NCI-H187 (cell line): ENCODE data around the gene JPH4.
A peak's percentile ranks its signal among the peaks of the same experiment; 100 is the strongest.
"Not testable (repeated sequence)": the region's sequence is repeated elsewhere in the genome, so short reads cannot be mapped to it uniquely, and the experiment has no call there.

ENCODE experiments used
- DNase-seq, 2 experiments: peaks; one replicate each; lab custom pipeline; 2025; lab: John Stamatoyannopoulos, UW

JPH4 gene

DNA sequence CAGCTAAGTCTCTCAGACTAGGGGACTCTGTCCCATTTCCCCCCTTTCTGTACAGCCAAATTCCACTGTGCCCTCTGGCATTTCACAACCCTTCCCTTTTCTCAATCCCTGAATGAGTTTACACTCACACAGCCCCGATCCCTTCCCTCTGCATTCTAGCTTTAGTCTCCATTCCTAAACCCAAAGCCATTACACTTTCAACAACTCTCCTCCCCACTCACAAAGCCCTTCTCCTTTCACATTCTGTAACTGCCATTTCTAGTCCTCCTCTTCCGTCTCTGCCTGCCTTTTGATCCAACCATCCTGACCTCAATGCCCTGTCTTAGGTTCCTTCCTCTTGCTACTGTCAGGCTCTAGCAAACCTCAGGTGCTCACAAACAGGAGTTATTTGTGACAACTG is 30.7 kb downstream of the JPH4 start:
- no peak for DNase-seq

DNA sequence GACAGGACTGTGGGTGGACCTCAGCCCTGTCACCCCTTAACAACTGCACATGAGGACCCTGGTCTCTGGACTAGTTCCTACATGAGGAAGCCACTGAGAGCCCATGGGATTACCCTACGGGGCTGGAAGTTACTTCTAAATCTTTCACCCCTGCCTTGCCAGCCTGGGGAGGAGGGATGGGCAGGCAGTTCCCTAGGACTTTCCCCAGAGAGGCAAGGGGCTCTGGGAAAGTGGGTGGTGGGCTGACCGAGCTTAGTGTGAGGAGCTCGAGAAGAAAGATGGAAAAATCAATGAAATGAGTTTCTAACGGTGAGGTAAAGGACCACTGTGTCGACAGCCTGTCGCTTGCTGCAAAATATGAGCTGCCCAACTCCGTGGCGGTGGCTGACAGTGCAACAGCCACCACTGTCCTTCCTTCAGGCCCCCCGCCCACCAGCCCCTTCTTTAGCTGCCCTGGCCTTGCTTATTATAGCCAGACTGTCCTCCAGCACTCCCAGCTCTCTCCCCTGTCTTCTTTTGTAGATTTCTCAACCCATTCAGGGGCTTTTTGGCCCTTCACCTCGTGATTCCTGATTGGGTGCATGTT is 32.0 kb downstream of the JPH4 start:
- DNase-seq: no peak

DNA sequence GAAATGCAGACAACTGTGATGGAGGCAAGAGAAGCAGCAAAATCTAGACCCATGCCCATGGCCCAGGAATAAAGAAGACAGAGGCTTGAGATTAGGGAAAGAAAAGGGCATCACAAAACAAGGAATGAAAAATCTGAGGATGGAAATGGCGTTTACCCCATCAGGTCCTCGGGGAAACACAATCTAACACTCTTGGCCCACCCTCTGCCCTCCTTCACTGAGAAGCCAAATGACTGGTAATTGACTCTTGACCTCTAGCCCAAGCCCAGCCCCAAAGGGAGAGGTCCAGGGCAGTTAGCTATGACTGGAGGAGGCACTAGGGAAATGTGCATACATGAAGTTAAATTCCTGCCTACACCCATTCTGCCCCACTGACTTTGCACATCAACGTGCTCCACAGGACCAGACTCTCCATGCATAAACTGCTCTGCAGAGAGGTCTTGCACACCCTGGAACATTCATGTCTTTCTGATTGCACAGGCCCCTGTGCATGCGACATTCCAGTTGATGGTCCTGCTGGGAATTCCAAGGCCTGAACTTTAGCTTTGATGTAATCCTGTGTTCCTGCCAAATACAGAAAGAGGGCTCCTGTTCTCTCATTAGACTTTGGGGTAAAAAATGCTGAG is 32.7 kb downstream of the JPH4 start:
- no peak for DNase-seq

- DNase-seq: peak; percentile 86 to 89
Observed at GRCh38 chr14:23544511-23545447, 33.8 kb downstream of the JPH4 start.

DNA sequence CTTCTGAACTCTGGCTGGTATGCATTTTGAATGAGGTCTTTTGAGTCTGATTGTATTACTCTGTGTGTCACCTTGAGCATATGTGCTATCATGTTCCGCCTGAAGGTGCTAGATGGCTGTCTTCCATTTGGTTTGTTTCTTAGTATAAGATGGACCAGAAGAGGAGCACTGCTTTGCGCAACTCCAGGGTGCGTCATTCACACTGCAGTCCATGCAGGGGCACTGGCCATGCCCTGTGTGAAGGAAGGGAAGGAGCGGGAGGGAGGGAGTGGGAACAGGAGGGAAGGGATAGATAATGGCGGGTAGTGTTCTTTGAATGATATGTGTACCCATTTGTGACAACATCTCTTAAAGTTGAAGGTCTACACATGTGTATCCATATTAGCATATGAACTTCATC is 35.2 kb downstream of the JPH4 start:
- no peak for DNase-seq

DNA sequence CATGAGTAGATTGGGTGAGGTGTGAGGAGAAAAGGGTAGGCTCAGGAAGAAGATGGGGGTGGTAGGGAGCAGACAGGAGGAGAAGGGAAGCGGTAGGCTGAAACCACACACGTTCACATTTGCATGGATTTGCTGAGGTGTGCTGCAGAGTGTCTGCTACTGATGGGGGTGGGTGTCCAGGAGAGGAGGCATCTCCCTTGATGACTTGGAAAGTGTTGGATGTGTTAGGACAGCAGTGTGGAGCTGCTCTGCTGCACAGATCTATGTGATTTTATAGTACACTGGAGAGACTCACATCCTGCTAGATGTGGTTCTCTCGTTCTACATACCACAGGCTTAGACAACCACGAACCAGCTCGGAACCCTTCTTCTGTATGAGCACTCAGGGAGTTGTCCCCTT is 36.3 kb downstream of the JPH4 start:
- no peak for DNase-seq

- no peak for DNase-seq
Observed at GRCh38 chr14:23540141-23540469, 38.5 kb downstream of the JPH4 start.

- DNase-seq: no peak
Observed at GRCh38 chr14:23539248-23540140, 39.1 kb downstream of the JPH4 start.

GRCh38 chr14:23538785-23539184 is 39.8 kb downstream of the JPH4 start:
- DNase-seq: no peak

GRCh38 chr14:23538050-23538718 is 40.4 kb downstream of the JPH4 start:
- DNase-seq: no peak

- no peak for DNase-seq
Observed at GRCh38 chr14:23537351-23538049, 41.1 kb downstream of the JPH4 start.

GRCh38 chr14:23536906-23537305 is 41.7 kb downstream of the JPH4 start:
- not testable (repeated sequence) for DNase-seq

GRCh38 chr14:23536494-23536893 is 42.1 kb downstream of the JPH4 start:
- no peak for DNase-seq

DNA sequence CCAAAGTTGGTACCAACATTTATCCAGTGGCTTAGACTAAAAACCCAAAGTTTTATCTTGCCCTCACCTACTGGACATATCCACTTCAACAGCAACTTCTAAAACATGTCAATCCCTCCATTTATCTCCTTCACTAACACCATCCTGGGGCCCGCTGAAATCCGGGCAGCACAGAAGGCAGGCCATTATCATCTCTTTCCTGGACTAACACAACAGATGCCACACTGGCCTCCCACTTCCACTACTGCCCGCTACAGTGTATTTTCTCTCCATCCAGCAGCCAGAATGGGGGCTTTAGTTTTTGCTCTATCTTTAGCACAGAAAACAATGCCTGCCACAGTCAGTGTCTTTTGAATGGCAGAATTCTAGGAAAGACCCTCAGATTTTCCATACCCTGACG is 42.6 kb downstream of the JPH4 start:
- no peak for DNase-seq

DNA sequence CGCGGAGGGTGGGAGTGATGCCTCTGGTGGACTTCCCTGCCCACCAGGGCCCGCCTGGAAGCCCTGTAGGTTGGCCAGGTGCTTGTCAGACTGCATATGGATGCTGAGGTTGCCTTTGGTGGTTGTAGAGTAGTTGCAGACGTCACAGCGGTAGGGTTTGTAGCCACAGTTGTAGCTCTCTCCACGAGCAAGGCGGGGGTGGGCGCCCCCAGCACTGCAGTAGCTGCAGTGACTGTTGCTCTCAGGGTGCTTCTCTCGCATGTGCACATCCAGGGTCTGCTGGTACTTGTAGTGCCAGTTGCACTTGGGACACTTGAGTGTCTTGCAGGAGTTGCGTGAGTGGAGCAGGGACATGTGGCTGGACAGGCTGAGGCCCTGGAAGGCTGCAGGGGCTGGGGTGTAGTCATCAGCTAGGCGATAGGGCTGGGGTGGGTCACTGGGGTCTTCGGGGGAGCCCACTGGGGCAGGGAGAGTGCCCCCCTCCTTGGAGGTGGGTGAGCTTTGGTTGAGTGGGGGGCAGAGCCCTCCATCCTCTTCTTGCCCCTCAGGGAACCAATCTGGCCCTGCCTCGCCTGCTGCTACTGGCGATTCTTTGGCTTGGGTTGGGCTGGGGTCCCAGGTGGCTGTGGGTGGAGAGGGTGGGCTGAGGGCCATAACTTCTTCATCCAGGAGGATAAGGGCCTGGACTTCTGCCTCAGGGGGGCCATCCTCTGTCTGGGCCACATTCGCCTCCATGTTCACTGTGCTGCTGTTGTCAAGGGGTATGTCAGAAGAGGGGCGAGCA is 44.7 kb downstream of the JPH4 start:
- no peak for DNase-seq

GRCh38 chr14:23532658-23533057 is 45.9 kb downstream of the JPH4 start:
- DNase-seq: no peak

- no peak for DNase-seq
Observed at GRCh38 chr14:23531391-23531790, 47.2 kb downstream of the JPH4 start.

DNA sequence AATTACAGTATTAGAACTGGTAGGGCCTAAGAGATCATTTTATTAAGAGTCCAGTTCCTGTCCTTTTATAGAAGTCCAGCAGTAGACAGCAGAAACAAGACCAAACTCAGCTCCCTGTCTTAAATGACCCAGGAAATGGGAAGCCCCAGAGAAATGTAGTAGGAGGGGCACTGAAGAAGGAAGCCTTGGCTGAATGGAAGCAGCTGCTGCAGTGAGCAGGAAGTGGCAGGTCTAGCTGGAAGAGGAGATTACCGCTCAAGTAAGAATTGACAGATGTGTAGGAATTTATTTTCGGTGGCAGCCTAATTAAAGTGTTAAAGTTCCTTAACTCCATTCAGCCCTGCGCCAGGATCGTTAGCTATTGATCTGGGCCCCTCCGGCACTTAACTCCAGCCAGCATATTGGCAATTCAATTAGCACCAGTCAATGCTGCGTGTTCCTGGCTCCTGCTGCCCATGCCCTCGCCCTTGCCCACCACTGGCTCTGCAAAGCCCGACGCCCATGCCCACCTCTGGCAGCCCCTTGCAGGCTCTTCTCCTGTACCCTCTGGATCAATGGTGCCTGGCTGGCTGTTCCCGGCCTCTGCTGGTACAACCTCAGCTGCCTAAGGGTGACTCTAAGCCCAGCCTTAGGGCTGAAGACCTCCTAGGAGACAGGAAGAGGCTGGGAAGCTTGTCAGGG is 48.1 kb downstream of the JPH4 start:
- DNase-seq: no peak

- DNase-seq: no peak
Observed at GRCh38 chr14:23529016-23529415, 49.6 kb downstream of the JPH4 start.

DNA sequence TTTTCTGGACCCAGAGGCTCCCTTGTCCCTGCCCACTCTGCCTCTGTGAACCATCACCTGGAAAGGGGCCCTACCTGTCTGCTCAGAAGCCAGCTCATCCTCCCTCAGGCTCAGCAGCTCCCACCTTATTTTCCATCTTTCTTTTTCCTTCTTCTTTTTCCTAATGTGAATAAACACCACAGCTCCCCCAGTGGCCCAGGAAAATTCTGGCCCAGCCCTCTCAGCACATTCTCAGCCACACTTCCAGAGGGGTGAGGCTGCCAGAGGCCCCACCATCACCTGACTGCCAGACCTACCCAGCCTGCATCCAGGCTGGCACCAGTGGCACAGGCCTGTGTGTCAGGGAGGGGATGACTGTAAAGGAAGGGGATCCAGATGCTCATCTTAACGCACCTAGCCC is 50.0 kb downstream of the JPH4 start:
- no peak for DNase-seq
